ENCODE data around the gene WDR77. TPM values are rescaled to one million over a fixed set of nuclear protein-coding genes. Genes with fewer than 3 reads are reported as not detected.

The WDR77 gene
- total and polyA plus RNA-seq, 8 donors: 18.9 to 58.4 (median 48.4) TPM

DNA sequence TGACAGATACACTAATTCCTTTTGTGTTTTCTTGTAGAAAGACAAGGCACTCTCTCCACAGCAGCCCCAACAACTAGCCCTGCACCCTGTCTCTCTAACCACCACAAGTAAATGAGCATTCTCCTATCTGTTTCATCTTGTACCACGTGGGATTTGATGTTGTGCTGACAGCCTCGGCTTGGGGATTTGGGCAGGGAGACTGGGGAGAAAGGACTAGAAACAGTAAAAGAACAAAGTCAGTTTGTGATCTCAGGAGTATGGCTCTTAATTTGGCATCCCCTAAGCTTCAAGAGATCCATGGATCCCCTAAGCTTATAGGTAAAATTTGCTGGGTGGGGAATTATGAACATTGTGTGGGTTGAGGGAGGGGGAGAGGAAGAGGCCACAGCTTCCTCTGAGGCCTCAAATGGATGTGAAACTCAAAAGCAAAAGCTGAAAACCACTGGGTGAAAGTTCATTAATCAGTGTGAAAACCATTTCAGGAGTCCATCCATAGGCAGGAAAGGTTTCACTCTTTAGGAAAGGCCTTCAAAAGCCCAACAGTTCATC, 27.8 kb upstream of the WDR77 start:
- H3K27me3 ChIP-seq: no peaks in the 10 kb centered on the region
- intact Hi-C loops (cut with DNase I): no loop called here
- H3K9me3 ChIP-seq: no peaks in the 10 kb centered on the region
- peaks cover 0 to 18% of the 10 kb centered on the region in 2 donors for H3K36me3 ChIP-seq
- ATAC-seq: peak; percentile 22
- no peak for DNase-seq
- H3K4me1 ChIP-seq: peaks cover 0 to 62% of the 10 kb centered on the region in 2 donors
- peak overlapping the region in 1 of 2 donors; percentile 94 for H3K27ac ChIP-seq
- TF ChIP-seq CTCF (IDR thresholded peaks at IDR 0.05): no peak
- peak overlapping the region in 1 of 2 donors; percentile 37 for H3K4me3 ChIP-seq

- Histone ChIP-seq H3K4me3 (peak overlapping the region in 1 of 2 donors; percentile 37), H3K9me3 (no peaks in the 10 kb centered on the region), H3K27me3 (no peaks in the 10 kb centered on the region), H3K27ac (peak overlapping the region in 1 of 2 donors; percentile 94), H3K36me3 (peaks cover 0 to 18% of the 10 kb centered on the region in 2 donors), H3K4me1 (peaks cover 0 to 62% of the 10 kb centered on the region in 2 donors)
- ATAC-seq (no peak), DNase-seq (no peak)
- intact Hi-C loops (cut with DNase I): no loop called here
- TF ChIP-seq CTCF (IDR thresholded peaks at IDR 0.05): no peak
Observed at GRCh38 chr1:111476214-111476613, 27.2 kb upstream of the WDR77 start.

DNA sequence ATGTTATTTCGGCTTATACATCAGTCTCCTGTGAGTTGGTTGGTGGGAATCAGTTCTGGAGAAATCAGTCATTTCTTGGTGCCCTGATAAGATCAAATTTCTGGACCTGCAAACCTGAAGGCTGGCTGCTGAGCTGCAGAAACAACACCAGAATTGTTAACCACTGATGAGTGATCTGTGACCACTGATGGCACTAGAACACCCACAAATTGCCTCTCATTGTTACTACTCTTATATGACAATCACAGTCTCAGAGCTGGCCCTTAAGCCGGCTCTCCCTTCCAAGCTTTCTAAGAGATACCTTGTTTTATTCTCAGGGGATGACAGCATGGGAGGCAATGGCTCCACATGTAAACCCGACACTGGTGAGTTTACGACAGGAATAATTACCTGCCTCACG, 26.6 kb upstream of the WDR77 start:
- ATAC-seq: no peak
- TF ChIP-seq CTCF (IDR thresholded peaks at IDR 0.05): no peak
- H3K4me1 ChIP-seq: peaks cover 0 to 62% of the 10 kb centered on the region in 2 donors
- intact Hi-C loops (cut with DNase I): no loop called here
- no peaks in the 10 kb centered on the region for H3K9me3 ChIP-seq
- DNase-seq: no peak
- H3K36me3 ChIP-seq: peaks cover 0 to 18% of the 10 kb centered on the region in 2 donors
- peak overlapping the region in 1 of 2 donors; percentile 94 for H3K27ac ChIP-seq
- no peaks in the 10 kb centered on the region for H3K27me3 ChIP-seq
- H3K4me3 ChIP-seq: peak overlapping the region in 1 of 2 donors; percentile 37

GRCh38 chr1:111474521-111474920, 25.5 kb upstream of the WDR77 start:
- intact Hi-C loops (cut with DNase I): no loop called here
- Histone ChIP-seq H3K9me3 (no peaks in the 10 kb centered on the region), H3K27me3 (no peaks in the 10 kb centered on the region), H3K4me1 (peaks cover 0 to 64% of the 10 kb centered on the region in 2 donors), H3K27ac (peak overlapping the region; percentile 53 to 94), H3K4me3 (peak overlapping the region in 1 of 2 donors; percentile 37), H3K36me3 (peaks cover 0 to 24% of the 10 kb centered on the region in 2 donors)
- TF ChIP-seq CTCF (IDR thresholded peaks at IDR 0.05): no peak
- no peak for DNase-seq
- no peak for ATAC-seq

DNA sequence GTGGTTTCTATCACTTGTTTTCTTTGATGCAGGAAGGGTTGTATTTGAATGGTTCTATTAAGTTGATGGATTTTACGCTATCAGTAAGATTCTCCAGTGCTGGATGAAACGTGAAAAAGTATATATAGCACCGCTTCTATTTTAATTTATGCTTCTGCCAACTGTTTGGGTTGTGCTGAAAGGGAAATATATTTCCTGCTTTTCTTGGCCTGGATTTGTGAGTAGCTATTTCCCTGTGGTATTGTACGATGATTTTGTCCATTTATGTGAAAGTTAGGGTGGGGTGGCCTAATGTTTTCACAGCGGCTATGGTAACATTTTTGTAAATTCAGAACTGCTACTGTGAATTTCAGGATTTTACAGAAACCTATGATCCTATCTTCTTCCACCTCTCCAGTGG, 25.1 kb upstream of the WDR77 start:
- intact Hi-C loops (cut with DNase I): no loop called here
- no peaks in the 10 kb centered on the region for H3K27me3 ChIP-seq
- peak overlapping the region in 1 of 2 donors; percentile 37 for H3K4me3 ChIP-seq
- DNase-seq (no peak), ATAC-seq (no peak)
- TF ChIP-seq CTCF (IDR thresholded peaks at IDR 0.05): no peak
- H3K9me3 ChIP-seq: no peaks in the 10 kb centered on the region
- H3K27ac ChIP-seq: peak overlapping the region; percentile 53 to 94
- peaks cover 0 to 24% of the 10 kb centered on the region in 2 donors for H3K36me3 ChIP-seq
- H3K4me1 ChIP-seq: peaks cover 0 to 64% of the 10 kb centered on the region in 2 donors
